GM19239 (cell line): ENCODE results near the gene PALS1.

Experiments
- DNase-seq: peaks from one replicate; pipeline ENCODE4 v3.0.0; 2011; ENCODE audit warnings: low spot score; ENCODE audit not compliant: insufficient read length
- FAIRE-seq: peaks from 2 replicates; lab custom pipeline; 2011; peaks lifted over from hg19 to GRCh38; lab: Jason Lieb, UNC

The PALS1 gene

DNA sequence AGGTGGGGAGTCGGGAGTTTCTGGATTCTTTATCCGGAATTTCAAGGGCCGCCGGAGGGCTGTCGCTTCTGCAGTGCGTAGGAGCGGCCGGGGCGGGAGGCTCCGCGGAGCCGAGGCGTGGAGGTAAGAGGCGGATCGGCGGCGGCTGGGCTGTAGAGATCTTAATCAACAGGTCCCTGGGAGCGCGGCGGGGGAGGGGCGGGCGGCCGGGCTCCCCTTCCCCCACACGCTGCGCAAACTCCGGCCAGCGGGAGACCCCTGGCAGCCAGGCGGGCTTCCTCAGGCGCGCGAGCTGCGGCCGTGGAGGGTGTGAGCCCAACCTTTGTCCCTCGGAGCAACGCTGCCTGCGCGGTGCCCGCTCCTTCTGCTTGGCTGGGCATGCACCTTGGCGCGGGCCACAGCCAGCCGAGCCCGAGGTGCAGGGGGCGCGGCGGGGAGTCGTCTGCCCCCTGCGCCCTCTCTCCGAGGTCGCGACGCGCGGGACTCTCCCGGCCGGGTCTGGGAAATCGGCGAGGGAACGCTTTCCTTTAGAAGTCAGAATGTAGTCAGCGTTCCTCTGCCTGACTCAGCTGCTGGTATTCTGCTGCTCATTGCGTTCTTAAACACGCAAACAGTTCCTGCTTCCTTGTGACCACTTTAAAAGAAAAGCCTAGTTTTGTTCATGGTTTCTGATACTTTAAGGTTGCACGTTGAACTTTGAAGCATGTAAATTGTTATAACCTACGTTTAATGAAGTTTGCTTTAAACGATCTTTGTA is at the start of gene PALS1:
Gene PALS1 (plus strand): TSS at position 25 of the 757 bp plus-strand sequence. CDS start 37,736 bp downstream, outside the sequence.
- DNase-seq: peak; percentile 21
- FAIRE-seq: peak; percentile 76

DNA sequence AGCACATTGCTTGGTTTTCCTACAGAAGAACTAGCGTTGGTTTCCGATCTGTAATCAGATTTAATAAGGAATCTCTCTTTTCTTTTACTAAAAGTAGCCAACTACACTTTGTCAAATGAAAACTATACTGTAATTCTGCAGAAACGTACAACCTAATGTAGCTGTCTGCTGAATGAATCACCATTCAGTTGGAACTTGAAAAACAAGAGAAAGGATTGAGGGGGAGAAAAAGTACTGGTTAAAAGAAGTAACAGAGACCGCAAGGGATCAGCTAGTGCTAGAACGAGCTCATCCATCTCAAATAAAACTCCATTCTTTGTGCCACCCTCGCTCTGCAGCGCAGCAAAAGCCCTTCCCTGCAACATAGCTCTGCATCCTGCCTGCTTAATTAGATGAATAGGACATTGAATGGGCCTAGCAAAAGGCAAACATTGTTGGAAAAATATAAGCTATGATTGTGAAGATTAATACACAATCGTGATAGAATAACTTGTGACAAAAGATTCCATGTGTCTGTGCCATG is 49.4 kb upstream of the PALS1 start:
- no peak for FAIRE-seq
- DNase-seq: no peak

DNA sequence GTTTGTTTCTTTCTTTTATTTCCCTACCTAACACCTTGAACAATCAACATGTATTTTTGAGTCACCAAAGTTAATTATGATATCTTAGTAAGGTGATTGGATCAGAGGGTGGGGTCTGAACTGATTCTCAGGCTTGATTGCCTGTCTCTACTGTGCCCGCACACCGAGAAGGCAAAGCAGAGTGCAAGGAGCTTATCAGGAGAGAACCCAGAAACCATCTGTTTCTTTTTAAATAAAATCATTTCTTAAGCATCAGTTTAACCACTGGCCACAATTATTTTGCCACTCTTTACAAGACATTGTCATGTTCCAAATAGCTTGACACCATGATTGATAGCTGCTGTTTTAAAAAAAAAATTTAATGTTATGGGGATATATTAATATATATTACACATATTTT is 48.9 kb upstream of the PALS1 start:
- FAIRE-seq (no peak), DNase-seq (no peak)

DNA sequence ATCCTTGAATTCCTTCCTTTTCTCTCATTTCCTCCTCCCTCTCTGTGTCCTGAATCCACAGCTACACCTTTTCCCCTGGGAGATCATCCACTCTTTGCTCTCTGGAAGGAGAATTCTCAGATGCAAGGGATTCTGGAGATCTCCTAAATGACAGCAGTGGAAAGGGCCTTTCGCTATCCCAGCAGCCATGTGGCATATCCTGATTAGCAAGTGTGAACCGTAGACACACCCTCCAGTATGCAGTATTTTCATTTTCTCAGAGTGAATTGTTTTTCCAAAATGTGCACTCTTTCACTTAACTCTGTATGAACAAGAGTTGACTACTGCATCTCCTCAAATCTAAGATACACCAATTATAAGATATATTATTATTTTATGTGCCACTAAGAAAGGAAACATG is 46.0 kb upstream of the PALS1 start:
- no peak for DNase-seq
- FAIRE-seq: no peak

DNA sequence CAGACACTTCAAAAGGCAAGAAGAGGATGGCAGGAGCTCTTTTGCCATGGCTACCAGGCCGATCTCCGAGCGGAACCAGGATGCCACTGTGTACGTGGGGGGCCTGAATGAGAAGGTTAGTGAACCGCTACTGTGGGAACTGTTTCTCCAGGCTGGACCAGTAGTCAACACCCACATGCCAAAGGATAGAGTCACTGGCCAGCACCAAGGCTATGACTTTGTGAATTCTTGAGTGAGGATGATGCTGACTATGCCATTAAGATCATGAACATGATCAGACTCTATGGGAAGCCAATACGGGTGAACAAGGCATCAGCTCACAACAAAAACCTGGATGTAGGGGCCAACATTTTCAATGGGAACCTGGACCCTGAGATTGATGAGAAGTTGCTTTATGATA is 42.2 kb upstream of the PALS1 start:
- FAIRE-seq (no peak), DNase-seq (no peak)

DNA sequence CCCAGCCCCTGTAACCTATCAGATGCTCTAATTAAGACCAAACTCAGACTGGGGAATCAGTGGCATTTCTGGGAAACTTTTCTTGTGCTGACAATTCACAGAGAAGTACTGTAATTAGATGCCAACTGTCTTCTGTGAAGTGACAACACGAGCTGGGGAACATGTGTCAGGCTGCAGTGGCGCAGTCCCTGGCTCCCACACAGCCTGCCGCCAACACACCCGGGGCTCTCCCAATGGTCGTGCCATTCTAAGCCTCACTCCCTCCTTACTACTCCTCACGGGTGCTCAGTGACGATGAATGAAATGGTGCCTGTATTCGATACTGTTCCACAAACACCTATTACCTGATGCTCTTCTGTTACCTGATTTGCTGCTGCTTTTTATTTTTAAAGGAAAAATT is 33.4 kb upstream of the PALS1 start:
- DNase-seq (no peak), FAIRE-seq (no peak)

DNA sequence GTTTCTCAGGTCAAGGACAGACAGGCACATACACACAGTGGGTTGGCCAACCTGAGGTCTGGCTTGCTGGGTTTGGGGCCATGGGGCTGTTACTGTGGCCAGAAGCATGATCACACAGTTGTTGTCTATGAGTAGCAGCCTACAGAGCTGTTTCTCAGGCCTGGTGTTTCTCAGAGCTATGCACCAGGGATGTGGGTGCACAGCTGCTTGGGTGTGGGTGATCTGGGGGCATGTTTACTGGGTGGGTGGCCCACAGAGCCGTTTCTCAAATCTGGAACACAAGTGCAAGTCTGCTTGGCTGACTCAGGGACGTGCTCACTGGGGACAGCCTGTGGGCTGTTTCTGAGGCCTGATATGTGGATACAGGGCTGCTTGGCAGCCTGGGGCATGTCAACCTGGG is 23.1 kb upstream of the PALS1 start:
- FAIRE-seq: no peak
- DNase-seq: no peak

DNA sequence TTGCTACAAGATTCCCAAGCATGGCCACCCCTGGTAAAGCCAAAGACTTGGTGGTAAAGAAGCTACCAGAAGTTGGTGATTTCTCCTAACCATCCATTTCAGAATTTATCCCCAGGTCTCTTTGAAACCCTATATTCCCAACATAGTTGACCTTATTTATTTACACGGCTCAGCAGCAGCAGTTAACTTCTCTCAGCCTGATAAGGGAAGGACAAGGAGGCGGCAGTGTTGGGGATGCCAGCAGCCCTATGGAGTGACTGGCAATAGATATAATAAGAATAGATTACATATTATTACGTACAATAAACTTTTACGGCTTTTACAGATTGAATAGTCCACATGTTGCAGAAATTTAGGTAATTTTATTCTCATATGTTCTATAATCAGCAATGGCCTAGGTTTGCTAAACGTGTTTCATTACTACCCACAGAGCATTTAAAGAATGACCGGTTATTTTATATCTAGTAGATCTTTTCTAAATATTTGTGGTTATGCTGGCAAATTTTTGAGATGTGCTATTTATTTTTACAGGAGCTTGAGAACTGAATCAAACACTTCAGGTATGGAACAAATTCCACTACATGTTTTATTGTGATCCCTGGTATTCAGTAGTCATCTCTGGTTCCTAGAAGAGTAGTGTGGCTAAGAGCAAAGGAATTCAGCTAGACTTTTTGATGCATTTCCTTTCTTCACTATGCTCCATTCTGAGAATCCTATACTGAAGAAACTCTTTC is 19.8 kb upstream of the PALS1 start:
- DNase-seq: no peak
- FAIRE-seq: no peak

DNA sequence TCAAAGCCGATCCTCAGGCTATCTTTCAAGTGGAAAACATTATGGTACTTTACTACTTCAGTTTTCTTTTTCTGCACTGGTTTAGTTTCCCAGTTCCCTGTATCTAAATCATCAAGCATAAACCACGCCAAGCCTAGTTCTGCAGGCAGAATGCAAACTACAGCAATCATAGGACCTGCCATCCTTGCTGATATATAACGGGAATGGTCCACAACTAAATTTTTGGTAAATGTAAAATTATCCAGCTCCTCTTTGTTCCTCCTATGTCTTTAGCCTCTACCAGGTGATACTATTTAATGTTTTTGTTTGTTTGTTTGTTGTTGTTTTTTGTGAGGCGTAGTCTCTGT is 19.3 kb upstream of the PALS1 start:
- no peak for FAIRE-seq
- no peak for DNase-seq

DNA sequence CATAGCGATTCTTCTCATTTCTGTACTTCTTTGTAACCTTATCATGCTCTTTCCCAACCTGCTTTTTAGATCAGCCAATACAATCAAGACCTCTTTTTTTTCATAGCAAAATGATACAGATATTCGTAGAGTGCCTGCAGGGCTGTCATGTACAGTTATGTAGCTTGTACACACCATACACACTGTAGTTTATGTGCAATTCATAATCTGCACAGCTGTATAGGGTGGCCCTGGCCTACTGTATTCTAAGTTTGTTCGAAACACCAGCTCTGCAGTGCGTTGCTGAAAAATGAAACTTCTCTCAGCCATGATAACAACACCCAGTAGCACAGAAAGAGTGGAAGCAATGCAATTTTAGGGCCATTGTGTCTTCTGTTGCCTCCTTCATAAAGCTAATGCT is 15.7 kb upstream of the PALS1 start:
- FAIRE-seq (no peak), DNase-seq (no peak)

DNA sequence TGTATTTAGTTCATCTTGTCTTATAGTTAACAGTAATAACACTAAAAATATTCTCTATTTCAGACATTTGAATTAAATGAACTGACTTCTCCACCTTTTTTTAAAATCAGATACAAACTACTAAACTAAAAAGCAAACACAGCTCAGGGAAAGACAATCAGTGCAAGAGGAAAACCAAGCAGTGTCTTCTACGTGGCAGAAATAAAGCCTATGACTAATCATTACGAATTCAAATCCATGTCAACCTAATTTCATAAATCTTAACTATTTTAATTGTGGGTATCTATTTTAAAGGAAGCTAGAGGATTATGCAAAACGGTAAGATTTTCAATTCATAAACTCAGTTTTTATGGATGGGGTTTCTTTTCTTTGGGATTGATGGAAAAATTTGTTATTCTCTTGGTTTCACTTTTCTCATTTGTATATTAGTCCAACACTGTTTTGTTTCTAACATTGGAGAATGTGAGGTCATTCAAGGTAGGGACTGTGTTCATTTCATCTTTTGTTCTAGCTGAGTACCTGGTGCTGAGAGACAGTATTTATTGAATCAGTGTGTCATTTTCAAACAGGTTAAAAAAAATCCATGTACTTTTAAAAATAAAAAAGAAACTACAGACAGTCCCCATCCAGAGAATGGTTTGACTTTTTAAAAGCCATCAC is 12.8 kb upstream of the PALS1 start:
- FAIRE-seq (no peak), DNase-seq (no peak)

DNA sequence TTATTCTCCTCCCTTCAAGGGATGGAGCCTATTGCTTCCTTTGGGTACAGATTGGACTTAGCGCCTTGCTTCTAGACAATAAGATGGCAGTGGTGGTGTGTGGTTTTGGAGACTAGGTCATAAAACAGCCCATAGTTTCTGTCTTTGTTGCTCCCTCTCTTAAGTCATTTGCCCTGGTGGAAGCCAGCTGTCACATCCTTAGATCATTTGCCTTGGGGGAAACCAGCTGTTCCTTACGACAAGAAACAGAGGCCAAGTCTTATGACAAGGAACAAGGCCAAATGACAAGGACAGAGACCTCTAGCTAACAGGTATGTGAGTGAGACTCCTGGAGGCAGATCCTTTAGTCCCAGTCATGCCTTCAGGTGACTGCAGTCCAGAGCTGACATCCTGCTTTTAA is 9.2 kb upstream of the PALS1 start:
- DNase-seq (no peak), FAIRE-seq (no peak)

DNA sequence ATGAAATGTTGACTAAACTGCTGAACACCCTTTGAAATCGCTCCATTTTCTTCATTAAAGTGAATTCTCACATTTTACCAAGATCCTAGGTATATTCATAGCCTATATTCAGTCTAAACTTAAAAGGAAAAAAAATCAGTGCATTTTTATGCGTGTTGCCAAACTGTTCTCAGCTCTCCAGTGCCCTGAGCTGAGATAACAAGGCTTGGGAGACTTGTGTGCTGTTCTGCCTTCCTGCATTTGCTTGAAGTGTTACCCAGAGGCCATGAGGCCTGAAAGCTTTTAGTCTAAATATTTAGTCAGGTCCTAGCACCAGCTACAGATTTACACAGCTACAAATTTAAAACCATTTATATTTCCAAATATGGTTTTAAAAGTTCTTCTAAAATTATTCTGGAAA is 8.6 kb upstream of the PALS1 start:
- DNase-seq: no peak
- FAIRE-seq: no peak

DNA sequence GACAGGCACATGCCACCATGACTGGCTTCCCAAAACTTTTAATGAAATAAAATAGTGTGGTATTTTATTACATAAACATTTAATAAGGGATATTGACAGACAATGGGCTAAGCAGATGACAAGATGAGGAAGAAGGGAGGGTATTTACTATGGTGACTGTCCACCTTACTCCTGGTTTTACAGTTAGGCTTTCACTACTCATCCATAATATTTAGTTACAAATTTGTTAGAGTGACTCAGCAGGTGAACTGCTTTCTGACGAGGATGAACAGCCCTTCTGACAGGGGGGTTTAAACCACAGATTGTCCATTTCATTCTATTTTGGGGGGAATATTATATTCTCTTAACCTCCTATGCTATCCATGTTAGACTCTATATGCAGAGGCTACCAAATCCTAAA is 3.6 kb upstream of the PALS1 start:
- FAIRE-seq (no peak), DNase-seq (no peak)

DNA sequence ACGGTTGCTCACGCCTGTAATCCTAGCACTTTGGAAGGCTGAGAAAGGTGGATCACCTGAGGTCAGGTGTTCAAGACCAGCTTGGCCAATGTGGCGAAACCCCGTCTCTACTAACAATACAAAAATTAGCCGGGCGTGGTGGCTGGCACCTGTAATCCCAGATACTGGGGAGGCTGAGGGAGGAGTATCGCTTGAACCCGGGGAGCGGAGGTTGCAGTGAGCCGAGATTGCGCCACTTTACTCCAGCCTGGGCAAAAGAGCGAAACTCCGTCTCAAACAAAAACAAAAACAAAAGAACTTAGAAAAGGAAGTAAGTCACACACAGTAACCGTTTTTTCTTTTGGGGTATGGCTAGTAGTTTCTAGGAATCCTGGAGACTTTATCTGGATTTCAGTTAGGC is 1.7 kb upstream of the PALS1 start:
- DNase-seq (no peak), FAIRE-seq (no peak)

DNA sequence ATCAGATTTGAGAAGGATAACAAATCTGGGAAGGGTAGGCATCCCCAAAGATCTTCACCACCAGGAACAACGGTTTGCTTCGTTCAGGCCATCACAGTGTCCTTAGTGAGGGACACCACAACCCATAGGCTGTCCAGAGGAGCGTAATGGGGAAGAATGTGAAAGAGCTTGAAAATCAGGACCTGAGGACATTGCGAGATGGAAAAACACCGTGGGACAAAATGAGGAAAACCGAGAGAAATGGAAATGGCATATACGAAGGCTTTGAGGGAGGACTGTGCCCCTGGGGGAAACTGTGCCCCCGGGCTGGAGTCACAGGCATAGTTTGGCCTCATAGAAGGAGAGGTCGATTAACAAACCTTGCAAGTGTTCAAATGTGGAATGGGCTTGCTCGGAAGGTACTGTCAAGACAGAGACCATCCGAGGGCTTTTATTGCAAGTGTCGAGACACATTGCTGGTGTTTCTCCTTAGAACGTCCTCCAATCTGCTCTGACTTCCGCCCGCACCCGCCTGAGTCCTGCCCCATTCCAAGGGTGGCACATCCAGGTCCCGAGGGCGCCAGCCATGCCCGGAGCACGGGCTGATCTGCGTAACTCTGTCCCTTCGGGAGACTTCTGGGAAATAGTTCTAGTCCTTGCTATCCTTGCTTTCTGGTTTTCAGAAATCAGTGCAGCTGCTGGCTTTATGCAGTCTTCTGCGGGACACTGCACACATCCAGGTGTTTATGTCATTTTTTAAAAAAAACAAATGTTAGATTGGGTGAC is 885 bp upstream of the PALS1 start:
- FAIRE-seq: peak; percentile 52
- DNase-seq: no peak

DNA sequence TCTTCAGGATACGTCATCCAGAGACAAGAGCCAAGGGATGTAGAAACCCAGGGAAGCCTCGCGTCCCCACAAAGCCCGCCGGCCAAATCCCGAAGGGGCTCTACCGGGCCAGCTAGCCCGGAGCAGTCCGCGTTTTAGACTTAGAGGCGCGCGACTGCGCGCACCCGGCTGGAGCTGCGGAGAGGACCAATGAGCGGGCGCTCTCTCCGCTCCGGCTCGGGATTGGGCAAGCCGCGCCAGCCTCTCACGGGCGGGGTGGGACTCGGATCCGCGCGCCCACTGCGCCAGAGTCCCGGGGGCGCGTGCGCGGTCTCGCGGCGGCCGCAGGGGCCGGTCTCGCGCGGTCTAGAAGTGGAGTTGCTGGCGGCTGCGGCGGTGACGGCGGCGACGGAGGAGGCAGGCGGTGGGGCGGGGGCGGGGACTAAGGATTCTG is 241 bp upstream of the PALS1 start:
- peak; percentile 91 for FAIRE-seq

DNA sequence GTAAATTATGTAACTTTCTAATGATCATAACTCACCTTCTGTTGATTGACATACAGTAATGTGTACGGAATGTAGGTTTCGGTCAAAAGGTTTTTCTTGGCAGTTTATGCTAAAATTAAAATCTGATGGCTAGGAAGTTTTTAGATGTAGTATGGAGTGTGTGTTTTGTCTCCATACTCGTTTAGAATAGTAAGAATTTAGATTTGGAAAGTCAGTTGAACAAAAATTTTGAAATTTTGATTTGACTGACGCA is 859 bp downstream of the PALS1 start:
- no peak for FAIRE-seq

More for the DNA sequence above, 241 bp upstream of the PALS1 start:
- DNase-seq: peak; percentile 81

DNA sequence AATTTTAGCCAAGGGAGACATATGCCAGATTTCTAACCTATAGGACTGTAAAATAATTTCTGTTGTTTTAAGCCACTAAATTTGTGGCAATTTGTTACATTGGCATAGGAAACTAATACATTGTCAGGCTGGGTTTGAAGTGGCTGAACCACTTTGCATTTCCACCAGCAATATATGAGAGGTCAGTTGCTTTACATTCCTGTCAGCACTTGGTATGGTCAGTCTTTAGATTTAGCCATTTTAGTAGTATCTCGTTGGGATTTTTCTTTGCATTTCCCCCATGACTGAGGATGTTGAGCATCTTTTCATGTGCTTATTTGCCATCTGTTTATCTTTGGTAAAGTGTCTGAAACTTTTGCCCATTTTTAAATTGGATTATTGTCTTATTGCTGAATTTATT is 3.9 kb downstream of the PALS1 start:
- FAIRE-seq: no peak
- DNase-seq: no peak

More for the DNA sequence above, 859 bp downstream of the PALS1 start:
- DNase-seq: no peak

DNA sequence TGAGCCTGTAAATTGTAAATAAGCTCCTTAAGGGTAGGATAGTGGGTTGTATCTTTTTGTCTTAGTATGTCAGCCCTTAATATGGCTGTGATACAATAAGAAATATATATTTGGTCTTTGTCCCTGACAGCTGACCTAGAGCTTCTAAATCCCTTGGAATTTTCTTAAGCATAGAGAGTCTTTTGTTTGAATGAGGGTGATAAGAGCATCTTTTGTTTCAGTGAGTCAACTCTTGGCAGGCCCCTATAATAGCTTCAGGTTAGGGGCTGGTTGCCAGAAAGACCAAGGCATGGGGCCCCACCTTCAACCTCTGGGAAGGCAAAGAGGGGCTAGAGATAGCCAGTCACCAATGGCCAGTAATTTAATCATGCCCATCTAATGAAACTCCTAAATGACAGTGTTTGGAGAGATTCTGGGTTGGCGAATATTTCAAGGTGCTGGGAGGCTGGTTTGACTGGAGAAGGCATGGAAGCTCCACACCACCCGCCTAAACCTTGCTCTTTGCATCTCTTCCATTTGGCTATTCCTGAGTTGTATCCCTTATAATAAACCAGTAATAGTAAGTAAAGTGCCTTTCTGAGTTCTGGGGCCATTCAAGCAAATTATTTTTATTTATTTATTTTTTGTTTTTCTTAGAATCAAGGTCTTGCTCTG is 10.5 kb downstream of the PALS1 start:
- FAIRE-seq (no peak), DNase-seq (no peak)
